Aortic smooth muscle cell (primary cell): ENCODE data around the gene OR5M10. TPM values are rescaled to one million over a fixed set of nuclear protein-coding genes. Genes with fewer than 3 reads are reported as not detected.

Source experiments
- total RNA-seq: library from RNA; depleted of rRNA; stranded (reverse); fragments of >200 nt; gene quantifications from 2 replicates; pipeline ENCODE4 v1.2.3, GENCODE V29; 2014

The OR5M10 gene
- total RNA-seq = not detected in 2 replicates

DNA sequence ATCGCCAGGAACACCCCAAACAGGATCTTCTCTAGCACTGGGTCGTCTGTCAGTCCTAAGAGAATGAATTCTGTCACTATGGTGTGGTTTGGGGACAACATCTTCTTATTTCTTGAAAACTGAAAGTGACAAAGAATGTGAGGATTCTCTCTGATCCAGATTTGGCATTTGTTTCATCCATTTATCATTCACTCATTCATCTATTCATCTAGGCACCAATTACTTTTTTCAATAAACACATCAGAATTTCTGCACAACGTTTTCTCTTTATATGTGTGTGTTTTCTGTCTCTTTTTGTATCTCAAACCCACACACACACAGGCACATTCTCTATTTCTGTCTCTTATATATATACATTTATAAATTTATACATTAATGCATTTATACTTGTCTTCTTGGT lies at the start of gene OR5M10:
Gene OR5M10 (minus strand): TSS at position 101 of the 400 bp plus-strand sequence. CDS start 0 bp downstream, at position 101.

DNA sequence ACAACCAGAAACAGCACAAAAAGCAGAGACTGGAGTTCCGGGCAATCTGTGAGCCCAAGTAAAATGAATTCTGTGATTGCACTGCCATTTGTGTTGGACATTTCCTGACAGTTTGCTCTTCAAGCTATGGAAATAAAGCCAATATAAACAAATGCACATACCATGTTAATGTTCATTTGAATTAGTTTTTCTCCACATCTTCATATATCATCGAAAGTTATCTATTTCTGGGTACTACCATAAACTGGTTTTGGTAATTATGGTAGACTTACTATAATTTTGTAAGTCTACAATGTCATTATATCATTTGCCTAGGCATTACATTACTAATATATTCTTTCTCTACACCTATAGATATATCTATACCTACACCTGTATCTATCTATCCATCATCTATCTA lies 34.4 kb downstream of the OR5M10 start, which contains the start of gene OR5M11:
Gene OR5M11 (minus strand): TSS at position 101 of the 400 bp plus-strand sequence. CDS start 0 bp downstream, at position 101.

Other genes starting within 250 kb of the OR5M10 start
- not detected in 2 replicates for gene OR8K1, start 231.7 kb downstream of the OR5M10 start, total RNA-seq
- not detected in 2 replicates for gene OR8J1, start 223.4 kb downstream of the OR5M10 start, total RNA-seq
- not detected in 2 replicates for gene OR8U1, start 202.1 kb downstream of the OR5M10 start, total RNA-seq
- gene OR5AL1, start 165.0 kb downstream of the OR5M10 start, total RNA-seq = not detected in 2 replicates
- gene OR5M3, start 104.4 kb downstream of the OR5M10 start, total RNA-seq = not detected in 2 replicates
- gene OR5M8, start 86.4 kb downstream of the OR5M10 start, total RNA-seq = not detected in 2 replicates
- not detected in 2 replicates for gene OR5M11, start 34.5 kb downstream of the OR5M10 start, total RNA-seq
- gene OR5M1, start 37.2 kb upstream of the OR5M10 start, total RNA-seq = not detected in 2 replicates
- gene OR5AP2, start 64.7 kb upstream of the OR5M10 start, total RNA-seq = not detected in 2 replicates
- not detected in 2 replicates for gene OR5AR1, start 86.0 kb upstream of the OR5M10 start, total RNA-seq
- not detected in 2 replicates for gene OR9G1, start 121.4 kb upstream of the OR5M10 start, total RNA-seq
- not detected in 2 replicates for gene OR9G4, start 171.0 kb upstream of the OR5M10 start, total RNA-seq